Heart right ventricle (tissue), 16 donors: ENCODE results near the gene MEGF11. TPM values are rescaled to one million over a fixed set of nuclear protein-coding genes. Genes with fewer than 3 reads are reported as not detected.

Source experiments
- ATAC-seq, 8 donors: fragments of 200-7000 bp; cut with Tn5 transposase; one replicate each; pipeline ENCODE4 v1.9.1; 2020; ENCODE audit warnings: mild to moderate bottlenecking in 8 of 8, moderate library complexity in 8 of 8, moderate number of reproducible peaks in 1 of 8
- DNase-seq, 2 donors: peaks; one replicate each; pipeline ENCODE4 v3.0.0-alpha.2; 2020
- H3K27ac ChIP-seq, 10 donors: fragments of 200-600 bp; sonication (generic) in 2 of 10; one replicate each; pipeline versions ENCODE4 v1.5.0 to v1.8.0; 2020 to 2022; ENCODE audit warnings: mild to moderate bottlenecking in 3 of 10
- H3K27me3 ChIP-seq, 7 donors: fragments of 200-600 bp; one replicate each; pipeline ENCODE4 v1.8.0; 2021 to 2022; ENCODE audit warnings: mild to moderate bottlenecking in 2 of 7
- H3K36me3 ChIP-seq, 9 donors: fragments of 200-600 bp; sonication (generic) in 1 of 9; one replicate each; pipeline versions ENCODE4 v1.5.0 to v1.8.0; 2020 to 2022; ENCODE audit warnings: mild to moderate bottlenecking in 2 of 9
- H3K4me1 ChIP-seq, 9 donors: fragments of 200-600 bp; sonication (generic) in 1 of 9; one replicate each; pipeline versions ENCODE4 v1.5.0 to v1.8.0; 2020 to 2022; ENCODE audit warnings: mild to moderate bottlenecking in 4 of 9
- H3K4me3 ChIP-seq, 10 donors: fragments of 200-600 bp; sonication (generic) in 2 of 10; one replicate each; pipeline versions ENCODE4 v1.5.0 to v1.8.0; 2020 to 2022; ENCODE audit warnings: mild to moderate bottlenecking in 7 of 10, moderate library complexity in 2 of 10
- H3K9me3 ChIP-seq, 11 donors: fragments of 200-600 bp in 10 of 11; sonication (generic) in 2 of 11; one replicate each; pipeline versions ENCODE4 v1.5.0 to v1.8.0; 2013 to 2022; ENCODE audit warnings: mild to moderate bottlenecking in 2 of 11, control low read depth in 1 of 11, moderate library complexity in 1 of 11
- CTCF ChIP-seq, 9 donors: fragments of 200-600 bp; sonication (generic) in 2 of 9; IDR thresholded peaks; one replicate each; pipeline versions ENCODE4 v1.5.0 to v1.8.0; 2021 to 2022; ENCODE audit warnings: antibody characterized with exemption in 9 of 9, mild to moderate bottlenecking in 5 of 9, moderate library complexity in 1 of 9
- WGBS, 2 donors: extraction: QIAGEN DNeasy Blood & Tissue Kit; methylation state at CpG; one replicate each; pipeline ENCODE4 v1.1.7; 2013; ENCODE audit warnings: inconsistent platforms in 1 of 2; 5-methylcytosine and 5-hydroxymethylcytosine counted together
- intact Hi-C, 10 donors: fragments of 100-400 bp; cut with DNase I; formaldehyde crosslinking; loops; one replicate each; pipeline versions ENCODE4 v1.11.1 to v1.14.2; 2022
- polyA plus RNA-seq, 2 donors: library from polyadenylated mRNA; stranded (reverse); fragments of 200-250 nt; gene quantifications; one replicate each; pipeline ENCODE4 v1.2.3, GENCODE V29; 2013
- total RNA-seq, 10 donors: library from RNA; stranded (reverse); fragmentation: NEBNext Ultra II Directional in 3 of 10; extraction: Animal tissue kit (Norgen Biotek cat#: 25700) in 3 of 10; gene quantifications; one replicate each; pipeline versions ENCODE4 v1.2.1 to v1.2.4, GENCODE V29; 2021 to 2023
- donor health status: Arrhythmogenic right ventricular cardiomyopathy.
- donor health status: ischemic (EF 13 %, LVEDD 7.1; RV severe dilation, severe dysfunction).
- donor health status: healthy with polysubstance abuse.
- donor health status: DM: no; HTN: yes; CAD: no.
- donor health status: DM: no; HTN: no; CAD: no.
- donor health status: ischemic (EF 25% LVEDD 6.9; RV normal size, moderate dysfunction).
- donor health status: ischemic (EF 25% LVEDD 5.7; RV mildly dilated, moderate dysfunction).
- donor health status: healthy.
- donor health status: DM: yes; HTN: yes; CAD: no.
- donor health status: Ischemic cardiomyopathy.
- donor health status: ischemic (EF 35%, LVEDD 5.7; RV mildly dilated, moderate dysfunction).
- donor health status: nonischemic (EF 11% LVEDD 7.7; RV severe dilation, severe dysfunction).
- donor health status: DM: yes; HTN: yes; CAD: no.
- donor health status: PGD.
- donor health status: ischemic (EF 29% LVEDD 5.4; RV normal size, mild dysfunction).
- donor health status: nonischemic (EF 23%, LVEDD 6.1; RV moderate dilation, normal function).

Gene MEGF11
- total and polyA plus RNA-seq, 12 donors, result 0.03 TPM; not detected in 11

- WGBS, 2 donors, result 83 to 88% methylated on average over 11 of the region's 11 CpGs
- DNase-seq, result no peak
- Histone ChIP-seq H3K9me3 (no peaks in the 10 kb centered on the region), H3K4me3 (no peak overlapping the region), H3K36me3 (no peaks in the 10 kb centered on the region), H3K4me1 (peaks cover 0 to 21% (median 8%) of the 10 kb centered on the region in 9 donors), H3K27me3 (peaks cover 0 to 3% (median 0%) of the 10 kb centered on the region in 7 donors), H3K27ac (no peak overlapping the region)
- no peak for ATAC-seq
- TF ChIP-seq CTCF (IDR thresholded peaks at IDR 0.05), result no peak
- intact Hi-C loops, result loop anchor here in 2 of 10 donors (10.0 kb wide), 1 partner anchor 155 kb away; no protein-coding TSS in a partner anchor
Observed at GRCh38 chr15:66139591-66140207, 113.9 kb downstream of the MEGF11 start.

GRCh38 chr15:66138892-66139590 lies 114.5 kb downstream of the MEGF11 start:
- Histone ChIP-seq H3K27me3 (no peaks in the 10 kb centered on the region), H3K4me1 (peaks cover 0 to 21% (median 8%) of the 10 kb centered on the region in 9 donors), H3K36me3 (no peaks in the 10 kb centered on the region), H3K4me3 (no peak overlapping the region), H3K27ac (no peak overlapping the region), H3K9me3 (no peaks in the 10 kb centered on the region)
- peak in 1 of 8 donors; percentile 23 for ATAC-seq
- 57 to 70% methylated on average over 3 of the region's 3 CpGs for WGBS, 2 donors
- intact Hi-C loops, result loop anchor here in 1 of 10 donors (10.0 kb wide), 1 partner anchor 154 kb away; no protein-coding TSS in a partner anchor
- no peak for DNase-seq
- TF ChIP-seq CTCF (IDR thresholded peaks at IDR 0.05), result no peak

GRCh38 chr15:66138096-66138783 lies 115.3 kb downstream of the MEGF11 start:
- H3K27me3 ChIP-seq, result no peaks in the 10 kb centered on the region
- WGBS, 2 donors, result 33 to 35% methylated on average over 10 of the region's 10 CpGs
- no peaks in the 10 kb centered on the region for H3K36me3 ChIP-seq
- no peak overlapping the region for H3K27ac ChIP-seq
- H3K4me3 ChIP-seq, result no peak overlapping the region
- no peak for TF ChIP-seq CTCF (IDR thresholded peaks at IDR 0.05)
- ATAC-seq (peak; percentile 43 to 87 (median 66)), DNase-seq (peak; percentile 11 to 35)
- intact Hi-C loops, result loop anchor here in 1 of 10 donors (10.0 kb wide), 1 partner anchor 153 kb away; no protein-coding TSS in a partner anchor
- H3K9me3 ChIP-seq, result no peaks in the 10 kb centered on the region
- H3K4me1 ChIP-seq, result peaks cover 0 to 21% (median 8%) of the 10 kb centered on the region in 9 donors

- no peak for TF ChIP-seq CTCF (IDR thresholded peaks at IDR 0.05)
- intact Hi-C loops, result loop anchor here in 1 of 10 donors (10.0 kb wide), 1 partner anchor 152 kb away; no protein-coding TSS in a partner anchor
- Histone ChIP-seq H3K9me3 (no peaks in the 10 kb centered on the region), H3K4me1 (peaks cover 0 to 21% (median 9%) of the 10 kb centered on the region in 9 donors), H3K4me3 (no peak overlapping the region), H3K36me3 (no peaks in the 10 kb centered on the region), H3K27ac (no peak overlapping the region), H3K27me3 (no peaks in the 10 kb centered on the region)
- ATAC-seq, result no peak
- DNase-seq, result no peak
- 78 to 81% methylated on average over 2 of the region's 2 CpGs for WGBS, 2 donors
Observed at GRCh38 chr15:66136948-66137347, 116.6 kb downstream of the MEGF11 start.
